IMR-90 (cell line): Measurements from ENCODE around the gene BDKRB1.

ENCODE experiments used
- BHLHE40 ChIP-seq: fragments of 150-350 bp; IDR thresholded peaks from 2 replicates; pipeline ENCODE4 v1.6.1; 2016; ENCODE audit warnings: mild to moderate bottlenecking, low read depth, low read length
- CEBPB ChIP-seq: IDR thresholded peaks from 2 replicates; pipeline ENCODE4 v1.6.1; 2012; ENCODE audit warnings: low read depth, low read length, improper control_type of control experiment
- CTCF ChIP-seq: conservative IDR thresholded peaks from 2 replicates; pipeline ENCODE4 v1.5.1; 2012; ENCODE audit warnings: mild to moderate bottlenecking, low read depth, low read length, improper control_type of control experiment
- ELK1 ChIP-seq: fragments of 150-350 bp; IDR thresholded peaks from 2 replicates; pipeline ENCODE4 v1.6.1; 2016; ENCODE audit warnings: low read depth, mild to moderate bottlenecking, low read length, moderate library complexity, borderline replicate concordance
- FOS ChIP-seq: fragments of 150-350 bp; IDR thresholded peaks from 2 replicates; pipeline ENCODE4 v1.6.1; 2016; ENCODE audit warnings: low read depth, low read length
- MAFK ChIP-seq: IDR thresholded peaks from 2 replicates; pipeline ENCODE4 v1.6.1; 2012; ENCODE audit warnings: low read depth, low read length, improper control_type of control experiment
- MXI1 ChIP-seq: IDR thresholded peaks from 2 replicates; pipeline ENCODE4 v1.6.1; 2012; ENCODE audit warnings: low read depth, mild to moderate bottlenecking, low read length, moderate library complexity, borderline replicate concordance
- NFE2L2 ChIP-seq: fragments of 150-350 bp; IDR thresholded peaks from 2 replicates; pipeline ENCODE4 v1.6.1; 2016; ENCODE audit warnings: low read depth, mild to moderate bottlenecking, low read length
- POLR2A ChIP-seq: IDR thresholded peaks from 2 replicates; pipeline ENCODE4 v1.6.1; 2012; ENCODE audit warnings: mild to moderate bottlenecking, low read depth, low read length
- RAD21 ChIP-seq: IDR thresholded peaks from 2 replicates; pipeline ENCODE4 v1.6.1; 2012; ENCODE audit warnings: low read length, improper control_type of control experiment
- RCOR1 ChIP-seq: IDR thresholded peaks from 2 replicates; pipeline ENCODE4 v1.6.1; 2012; ENCODE audit warnings: mild to moderate bottlenecking, low read length, improper control_type of control experiment; ENCODE audit not compliant: insufficient replicate concordance
- SMC3 ChIP-seq: fragments of 150-350 bp; IDR thresholded peaks from 2 replicates; pipeline ENCODE4 v1.6.1; 2016; ENCODE audit warnings: low read depth, mild to moderate bottlenecking, antibody characterized with exemption, low read length, moderate library complexity
- USF2 ChIP-seq: fragments of 150-350 bp; IDR thresholded peaks from 2 replicates; pipeline ENCODE4 v1.6.1; 2017; ENCODE audit warnings: mild to moderate bottlenecking, antibody characterized with exemption, low read length, low read depth

GRCh38 chr14:96225745-96226151, 30.3 kb upstream of the BDKRB1 start:
- TF ChIP-seq CTCF = peak; percentile 46
- no peak for TF ChIP-seq RCOR1
- TF ChIP-seq POLR2A = no peak; the same call in 1 of the 2 replicates
- TF ChIP-seq FOS = no peak
- peak; percentile 46 for TF ChIP-seq RAD21
- TF ChIP-seq BHLHE40 = no peak
- no peak for TF ChIP-seq USF2
- TF ChIP-seq SMC3 = peak; percentile 36; the same call in 1 of the 2 replicates
- TF ChIP-seq MXI1 = no peak
- TF ChIP-seq MAFK = no peak
- TF ChIP-seq CEBPB = no peak
- no peak for TF ChIP-seq ELK1
- TF ChIP-seq NFE2L2 = no peak
